Transverse colon (tissue), 4 donors: ENCODE measurements around the gene TPM1. TPM values are rescaled to one million over a fixed set of nuclear protein-coding genes. Genes with fewer than 3 reads are reported as not detected.
"Not testable (repeated sequence)": the region's sequence is repeated elsewhere in the genome, so short reads cannot be mapped to it uniquely, and the experiment has no call there.

Experiments used
- DNase-seq: peaks from one replicate; pipeline ENCODE4 v3.0.0-alpha.2; 2019
- H3K27ac ChIP-seq, 4 donors: fragments of 200-600 bp; sonication (generic); 2 replicates each; pipeline ENCODE4 v1.5.1; 2016 to 2018; ENCODE audit warnings: inconsistent platforms in 4 of 4
- H3K27me3 ChIP-seq: fragments of 200-600 bp; sonication (generic); 2 replicates; pipeline ENCODE4 v1.5.1; 2017; ENCODE audit warnings: inconsistent platforms
- H3K36me3 ChIP-seq, 4 donors: fragments of 200-600 bp; sonication (generic); 2 replicates each; pipeline ENCODE4 v1.5.1; 2017 to 2019; ENCODE audit warnings: inconsistent platforms in 4 of 4
- H3K4me1 ChIP-seq, 4 donors: fragments of 200-600 bp; sonication (generic); 2 replicates each; pipeline ENCODE4 v1.5.1; 2017 to 2020; ENCODE audit warnings: inconsistent platforms in 4 of 4
- H3K4me3 ChIP-seq, 4 donors: fragments of 200-600 bp; sonication (generic); 1 replicate in 1 of 4; 2 replicates in 3 of 4; pipeline versions ENCODE4 v1.5.1 to v1.6.1; 2017 to 2019; ENCODE audit warnings: inconsistent platforms in 4 of 4
- H3K9me3 ChIP-seq, 2 donors: fragments of 200-600 bp; sonication (generic); 2 replicates each; pipeline ENCODE4 v1.5.1; 2017 to 2019; ENCODE audit warnings: inconsistent platforms in 2 of 2
- EP300 ChIP-seq: sonication (generic); formaldehyde crosslinking; IDR thresholded peaks from one replicate; pipeline ENCODE4 v1.6.1; 2017; ENCODE audit warnings: antibody characterized with exemption, low read depth
- POLR2A ChIP-seq: fragments of 450-650 bp; IDR thresholded peaks from one replicate; pipeline ENCODE4 v1.6.1; 2016; ENCODE audit warnings: antibody characterized with exemption, mild to moderate bottlenecking, moderate library complexity
- POLR2AphosphoS5 ChIP-seq, 3 donors: sonication (generic); formaldehyde crosslinking; IDR thresholded peaks; one replicate each; pipeline ENCODE4 v1.6.1; 2016; ENCODE audit warnings: antibody characterized with exemption in 3 of 3
- WGBS, 2 donors: methylation state at CpG; one replicate each; pipeline ENCODE4 v1.1.5; 2018; ENCODE audit warnings: low coverage in 1 of 2; 5-methylcytosine and 5-hydroxymethylcytosine counted together
- in situ Hi-C, 4 donors: fragments of 200-750 bp; cut with MboI; loops; one replicate each; pipeline versions ENCODE4 v1.15.0 to v1.15.1; 2017; ENCODE audit warnings: low sequenced_read_pairs in 3 of 4, low pct_ligation_motif_present in 1 of 4, low pct_unique_long_range_greater_than_20kb in 1 of 4
- intact Hi-C: fragments of 100-400 bp; cut with DNase I; formaldehyde crosslinking; loops from one replicate; pipeline ENCODE4 v1.15.1; 2023; ENCODE audit warnings: low total_unique reads
- total RNA-seq, 4 donors: library from RNA; depleted of rRNA; stranded (reverse); fragments of >200 nt; gene quantifications; one replicate each; pipeline ENCODE4 v1.1.0, GENCODE V29; 2016
- TF ChIP-seq, protein P1 (sequence below), 5 experiments: fragments of 200-600 bp in 3 of 5; fragments of 450-650 bp in 2 of 5; sonication (generic) in 3 of 5; IDR thresholded peaks; 1 replicate in 2 of 5; 2 replicates in 3 of 5; pipeline ENCODE4 v1.5.1; 2016 to 2017; ENCODE audit warnings: antibody characterized with exemption in 5 of 5, inconsistent platforms in 3 of 5, mild to moderate bottlenecking in 2 of 5, moderate library complexity in 1 of 5

TPM1 gene
- 1,000 to 10,000 TPM in 2 of 4 donors, 100 to 1,000 TPM in 2; 775 to 2,480 (median 1,140) TPM for total RNA-seq

GRCh38 chr15:63041974-63042876 is at the start of gene TPM1:
TPM1 (plus strand) TSS chr15:63042747; CDS start chr15:63042830, 83 bp downstream.
- H3K4me3 ChIP-seq, result peak within 1 kb of the TSS; percentile 80 to 88 (median 84)
- peak; percentile 82 for DNase-seq
- H3K9me3 ChIP-seq, result no peaks in the 10 kb centered on the region
- H3K4me1 ChIP-seq, result peaks cover 0 to 45% (median 24%) of the 10 kb centered on the region in 4 donors
- TF ChIP-seq POLR2AphosphoS5 (IDR thresholded peaks at IDR 0.05) (peak; percentile 86 to 98 (median 95)), POLR2A (peak; percentile 90)
- TF ChIP-seq, protein P1, sequence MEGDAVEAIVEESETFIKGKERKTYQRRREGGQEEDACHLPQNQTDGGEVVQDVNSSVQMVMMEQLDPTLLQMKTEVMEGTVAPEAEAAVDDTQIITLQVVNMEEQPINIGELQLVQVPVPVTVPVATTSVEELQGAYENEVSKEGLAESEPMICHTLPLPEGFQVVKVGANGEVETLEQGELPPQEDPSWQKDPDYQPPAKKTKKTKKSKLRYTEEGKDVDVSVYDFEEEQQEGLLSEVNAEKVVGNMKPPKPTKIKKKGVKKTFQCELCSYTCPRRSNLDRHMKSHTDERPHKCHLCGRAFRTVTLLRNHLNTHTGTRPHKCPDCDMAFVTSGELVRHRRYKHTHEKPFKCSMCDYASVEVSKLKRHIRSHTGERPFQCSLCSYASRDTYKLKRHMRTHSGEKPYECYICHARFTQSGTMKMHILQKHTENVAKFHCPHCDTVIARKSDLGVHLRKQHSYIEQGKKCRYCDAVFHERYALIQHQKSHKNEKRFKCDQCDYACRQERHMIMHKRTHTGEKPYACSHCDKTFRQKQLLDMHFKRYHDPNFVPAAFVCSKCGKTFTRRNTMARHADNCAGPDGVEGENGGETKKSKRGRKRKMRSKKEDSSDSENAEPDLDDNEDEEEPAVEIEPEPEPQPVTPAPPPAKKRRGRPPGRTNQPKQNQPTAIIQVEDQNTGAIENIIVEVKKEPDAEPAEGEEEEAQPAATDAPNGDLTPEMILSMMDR (IDR thresholded peaks at IDR 0.05), result no peak
- peaks cover 26% of the 10 kb centered on the region for H3K27me3 ChIP-seq
- H3K27ac ChIP-seq, result peak within 1 kb of the TSS; percentile 96 to 98 (median 96)
- intact Hi-C loops, result loop anchor here (1.0 to 5.0 kb wide), 2 partner anchors 145 to 194 kb away; no protein-coding TSS in a partner anchor
- 6% methylated on average over 55 of the region's 84 CpGs; no CpG with 5 or more reads in 1 of the 2 donors for WGBS, 2 donors
- in situ Hi-C loops, result loop anchor here in 1 of 4 donors (25.0 kb wide), 1 partner anchor 155 kb away; no protein-coding TSS in a partner anchor
- no peaks in the 10 kb centered on the region for H3K36me3 ChIP-seq

GRCh38 chr15:62993066-62993465 is 49.5 kb upstream of the TPM1 start:
- in situ Hi-C loops, result no loop called here
- no peak overlapping the region for H3K4me3 ChIP-seq

DNA sequence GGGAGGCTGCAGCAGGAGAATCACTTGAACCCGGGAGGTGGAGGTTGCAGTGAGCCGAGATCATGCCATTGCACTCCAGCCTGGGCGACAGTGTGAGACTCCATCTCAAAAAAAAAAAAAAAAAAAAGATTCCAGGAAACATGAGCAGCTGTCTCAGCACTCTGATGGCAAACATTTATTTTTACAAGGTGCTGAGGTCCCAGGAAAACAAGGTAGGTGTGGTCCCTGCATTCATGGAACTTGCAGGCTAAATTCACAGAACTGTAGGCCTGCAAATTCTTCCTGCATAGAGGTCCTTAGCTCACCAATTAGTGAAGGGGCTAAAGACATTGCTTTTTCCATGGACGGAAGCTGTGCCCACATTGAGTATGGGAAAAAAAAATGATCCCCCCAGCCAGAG is 48.9 kb upstream of the TPM1 start:
- H3K9me3 ChIP-seq, H3K36me3 ChIP-seq, H3K4me3 ChIP-seq, intact Hi-C loops, DNase-seq, H3K27me3 ChIP-seq, in situ Hi-C loops: not testable (repeated sequence)
- H3K27ac ChIP-seq, result peak overlapping the region in 1 of 4 donors; percentile 23
- 68% methylated on average over 4 of the region's 4 CpGs; no CpG with 5 or more reads in 1 of the 2 donors for WGBS, 2 donors
- peaks cover 0 to 16% (median 6%) of the 10 kb centered on the region in 4 donors for H3K4me1 ChIP-seq

More at GRCh38 chr15:62993066-62993465, 49.5 kb upstream of the TPM1 start:
- Histone ChIP-seq H3K9me3 (no peaks in the 10 kb centered on the region), H3K27me3 (no peaks in the 10 kb centered on the region), H3K27ac (no peak overlapping the region), H3K4me1 (peaks cover 0 to 16% (median 6%) of the 10 kb centered on the region in 4 donors), H3K36me3 (no peaks in the 10 kb centered on the region)
- no peak for DNase-seq
- intact Hi-C loops, result no loop called here
- TF ChIP-seq EP300 (no peak), POLR2A (no peak), POLR2AphosphoS5 (IDR thresholded peaks at IDR 0.05) (no peak)
- TF ChIP-seq, protein P1 (IDR thresholded peaks at IDR 0.05), result no peak
- WGBS, 2 donors, result 92 to 100% methylated on average over 2 to 7 of the region's 7 CpGs

GRCh38 chr15:62994439-62994838 is 48.1 kb upstream of the TPM1 start:
- Histone ChIP-seq H3K4me3 (no peak overlapping the region), H3K4me1 (peaks cover 0 to 24% (median 8%) of the 10 kb centered on the region in 4 donors), H3K9me3 (no peaks in the 10 kb centered on the region), H3K36me3 (no peaks in the 10 kb centered on the region), H3K27me3 (no peaks in the 10 kb centered on the region), H3K27ac (no peak overlapping the region)
- 74% methylated on average over 4 of the region's 4 CpGs; no CpG with 5 or more reads in 1 of the 2 donors for WGBS, 2 donors
- TF ChIP-seq POLR2A (no peak), EP300 (no peak), POLR2AphosphoS5 (IDR thresholded peaks at IDR 0.05) (no peak)
- TF ChIP-seq, protein P1 (IDR thresholded peaks at IDR 0.05), result no peak
- in situ Hi-C loops, result no loop called here
- intact Hi-C loops, result no loop called here
- DNase-seq, result no peak
